ENCODE data around the gene KRT7. TPM values are rescaled to one million over a fixed set of nuclear protein-coding genes. Genes with fewer than 3 reads are reported as not detected.

The KRT7 gene
- total RNA-seq, 3 donors from 2014 or later: 1.0 to 6.4 (median 1.7) TPM

GRCh38 chr12:52186118-52186840, 46.8 kb upstream of the KRT7 start:
- Histone ChIP-seq H3K9me3 (no peaks in the 10 kb centered on the region), H3K4me3 (no peak overlapping the region), H3K36me3 (ENCODE audit: low read depth) (no peaks in the 10 kb centered on the region), H3K4me1 (ENCODE audit: low read depth) (no peaks in the 10 kb centered on the region)
- TF ChIP-seq, protein P1, sequence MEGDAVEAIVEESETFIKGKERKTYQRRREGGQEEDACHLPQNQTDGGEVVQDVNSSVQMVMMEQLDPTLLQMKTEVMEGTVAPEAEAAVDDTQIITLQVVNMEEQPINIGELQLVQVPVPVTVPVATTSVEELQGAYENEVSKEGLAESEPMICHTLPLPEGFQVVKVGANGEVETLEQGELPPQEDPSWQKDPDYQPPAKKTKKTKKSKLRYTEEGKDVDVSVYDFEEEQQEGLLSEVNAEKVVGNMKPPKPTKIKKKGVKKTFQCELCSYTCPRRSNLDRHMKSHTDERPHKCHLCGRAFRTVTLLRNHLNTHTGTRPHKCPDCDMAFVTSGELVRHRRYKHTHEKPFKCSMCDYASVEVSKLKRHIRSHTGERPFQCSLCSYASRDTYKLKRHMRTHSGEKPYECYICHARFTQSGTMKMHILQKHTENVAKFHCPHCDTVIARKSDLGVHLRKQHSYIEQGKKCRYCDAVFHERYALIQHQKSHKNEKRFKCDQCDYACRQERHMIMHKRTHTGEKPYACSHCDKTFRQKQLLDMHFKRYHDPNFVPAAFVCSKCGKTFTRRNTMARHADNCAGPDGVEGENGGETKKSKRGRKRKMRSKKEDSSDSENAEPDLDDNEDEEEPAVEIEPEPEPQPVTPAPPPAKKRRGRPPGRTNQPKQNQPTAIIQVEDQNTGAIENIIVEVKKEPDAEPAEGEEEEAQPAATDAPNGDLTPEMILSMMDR (IDR thresholded peaks at IDR 0.05): no peak
- no peak for DNase-seq
- intact Hi-C loops (cut with DNase I, micrococcal nuclease): no loop called here
- peak; percentile 16 for ATAC-seq

DNA sequence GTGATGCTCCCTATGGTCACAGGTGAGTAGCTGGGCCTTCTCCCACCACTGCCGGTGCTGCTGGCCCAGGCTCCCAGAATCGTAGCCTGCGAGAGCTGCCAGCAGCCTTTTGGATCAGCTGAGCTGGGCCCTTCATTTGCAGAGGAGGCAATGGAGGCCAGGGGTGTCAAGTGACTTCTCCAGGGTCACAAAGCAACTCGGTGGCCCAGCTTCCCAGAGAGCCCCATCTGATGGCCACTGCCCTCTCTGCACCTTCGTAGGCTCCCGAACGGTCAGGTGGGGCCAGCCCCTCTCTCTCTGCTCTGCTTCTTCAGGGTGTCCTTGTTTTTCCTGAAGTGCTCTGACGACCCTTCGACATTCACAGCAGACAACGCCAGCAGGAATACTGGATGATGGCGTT, 45.8 kb upstream of the KRT7 start:
- Histone ChIP-seq H3K36me3 (ENCODE audit: low read depth) (no peaks in the 10 kb centered on the region), H3K4me3 (no peak overlapping the region), H3K4me1 (ENCODE audit: low read depth) (no peaks in the 10 kb centered on the region), H3K9me3 (no peaks in the 10 kb centered on the region)
- DNase-seq: no peak
- no peak for ATAC-seq
- TF ChIP-seq, protein P1 (IDR thresholded peaks at IDR 0.05): no peak
- intact Hi-C loops (cut with DNase I, micrococcal nuclease): no loop called here

DNA sequence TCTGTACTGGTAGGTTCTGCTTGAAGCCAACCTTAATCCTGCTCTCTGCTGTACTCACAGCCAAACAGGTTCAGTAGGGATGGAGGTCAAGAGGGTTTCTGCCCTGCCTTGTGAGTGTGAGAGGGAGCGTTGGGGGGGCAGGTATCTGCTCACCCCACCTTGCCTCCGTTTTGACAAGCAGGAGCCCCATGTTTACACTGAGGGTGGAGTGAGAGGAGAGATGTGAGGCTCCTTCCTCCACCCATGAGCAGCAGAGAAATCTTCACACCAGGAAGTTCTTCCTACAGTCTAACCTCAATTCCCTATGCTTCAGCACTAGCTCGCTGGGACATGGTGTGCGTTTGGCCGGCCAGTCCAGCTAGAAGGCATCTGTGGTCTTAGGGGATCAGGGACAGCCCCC, 45.4 kb upstream of the KRT7 start:
- ATAC-seq: no peak
- H3K9me3 ChIP-seq: no peaks in the 10 kb centered on the region
- no peak for DNase-seq
- H3K4me1 ChIP-seq (ENCODE audit: low read depth): no peaks in the 10 kb centered on the region
- no peaks in the 10 kb centered on the region for H3K36me3 ChIP-seq (ENCODE audit: low read depth)
- intact Hi-C loops (cut with DNase I, micrococcal nuclease): no loop called here
- H3K4me3 ChIP-seq: no peak overlapping the region
- TF ChIP-seq, protein P1 (IDR thresholded peaks at IDR 0.05): no peak

GRCh38 chr12:52188658-52189057, 44.4 kb upstream of the KRT7 start:
- Histone ChIP-seq H3K4me3 (no peak overlapping the region), H3K9me3 (no peaks in the 10 kb centered on the region), H3K36me3 (ENCODE audit: low read depth) (no peaks in the 10 kb centered on the region), H3K4me1 (ENCODE audit: low read depth) (no peaks in the 10 kb centered on the region)
- TF ChIP-seq, protein P1 (IDR thresholded peaks at IDR 0.05): no peak
- ATAC-seq (no peak), DNase-seq (no peak)
- intact Hi-C loops (cut with DNase I, micrococcal nuclease): no loop called here

- Histone ChIP-seq H3K9me3 (no peaks in the 10 kb centered on the region), H3K4me1 (ENCODE audit: low read depth) (no peaks in the 10 kb centered on the region), H3K36me3 (ENCODE audit: low read depth) (no peaks in the 10 kb centered on the region), H3K4me3 (no peak overlapping the region)
- intact Hi-C loops (cut with DNase I, micrococcal nuclease): no loop called here
- DNase-seq (no peak), ATAC-seq (no peak)
- TF ChIP-seq, protein P1 (IDR thresholded peaks at IDR 0.05): no peak
Observed at GRCh38 chr12:52189376-52190174, 43.5 kb upstream of the KRT7 start.
